ENCODE data around the gene ARSG. TPM values are rescaled to one million over a fixed set of nuclear protein-coding genes. Genes with fewer than 3 reads are reported as not detected.

Gene ARSG
- 7.6 and 7.7 TPM in 2 replicates for total RNA-seq

GRCh38 chr17:68290955-68291835 is at the start of gene ARSG, which contains the start of gene SLC16A6:
Gene ARSG (plus strand): TSS chr17:68291495. CDS start chr17:68307494, 15,999 bp downstream.
Gene SLC16A6 (minus strand): TSS chr17:68291127. CDS start chr17:68278320, 12,807 bp downstream.
- no peak for TF ChIP-seq CTCF (IDR thresholded peaks at IDR 0.05; ENCODE audit: extremely low read depth, low read depth, low read length)
- peak within 1 kb of the TSS; percentile 84 for H3K4me3 ChIP-seq (ENCODE audit: insufficient read depth, low read length)
- H4K20me1 ChIP-seq (ENCODE audit: insufficient read depth, low read length) = no peaks in the 10 kb centered on the region
- peak within 1 kb of the TSS; percentile 82 for H3K4me2 ChIP-seq (ENCODE audit: insufficient read depth, low read length)
- no peaks in the 10 kb centered on the region for H3K9me3 ChIP-seq (ENCODE audit: low read depth, low read length)
- H3K27ac ChIP-seq (ENCODE audit: low read depth, low read length) = peak within 1 kb of the TSS; percentile 76
- H3K4me1 ChIP-seq (ENCODE audit: insufficient read depth, low read length) = peaks cover 25% of the 10 kb centered on the region
- peak within 1 kb of the TSS; percentile 67 for H2AFZ ChIP-seq (ENCODE audit: low read length)
- peaks cover 3% of the 10 kb centered on the region for H3K27me3 ChIP-seq (ENCODE audit: insufficient read depth, low read length)
- no peaks in the 10 kb centered on the region for H3K36me3 ChIP-seq (ENCODE audit: insufficient read depth, low read length)
- peak; percentile 93 for DNase-seq (ENCODE audit: insufficient read length, low spot score, missing footprints)
- H3K79me2 ChIP-seq (ENCODE audit: insufficient read depth, low read length) = peaks cover 10% of the 10 kb centered on the region

GRCh38 chr17:68246271-68247028 is 44.8 kb upstream of the ARSG start:
- DNase-seq (ENCODE audit: insufficient read length, low spot score, missing footprints) = no peak
- Histone ChIP-seq H4K20me1 (ENCODE audit: insufficient read depth, low read length) (no peaks in the 10 kb centered on the region), H3K79me2 (ENCODE audit: insufficient read depth, low read length) (peaks cover 3% of the 10 kb centered on the region), H3K9me3 (ENCODE audit: low read depth, low read length) (no peaks in the 10 kb centered on the region), H3K4me3 (ENCODE audit: insufficient read depth, low read length) (peak overlapping the region; percentile 90), H3K36me3 (ENCODE audit: insufficient read depth, low read length) (peaks cover 11% of the 10 kb centered on the region), H3K27me3 (ENCODE audit: insufficient read depth, low read length) (no peaks in the 10 kb centered on the region), H3K27ac (ENCODE audit: low read depth, low read length) (no peak overlapping the region), H2AFZ (ENCODE audit: low read length) (no peak overlapping the region), H3K4me2 (ENCODE audit: insufficient read depth, low read length) (no peak overlapping the region), H3K4me1 (ENCODE audit: insufficient read depth, low read length) (peaks cover 10% of the 10 kb centered on the region)
- TF ChIP-seq CTCF (IDR thresholded peaks at IDR 0.05; ENCODE audit: extremely low read depth, low read depth, low read length) = no peak

DNA sequence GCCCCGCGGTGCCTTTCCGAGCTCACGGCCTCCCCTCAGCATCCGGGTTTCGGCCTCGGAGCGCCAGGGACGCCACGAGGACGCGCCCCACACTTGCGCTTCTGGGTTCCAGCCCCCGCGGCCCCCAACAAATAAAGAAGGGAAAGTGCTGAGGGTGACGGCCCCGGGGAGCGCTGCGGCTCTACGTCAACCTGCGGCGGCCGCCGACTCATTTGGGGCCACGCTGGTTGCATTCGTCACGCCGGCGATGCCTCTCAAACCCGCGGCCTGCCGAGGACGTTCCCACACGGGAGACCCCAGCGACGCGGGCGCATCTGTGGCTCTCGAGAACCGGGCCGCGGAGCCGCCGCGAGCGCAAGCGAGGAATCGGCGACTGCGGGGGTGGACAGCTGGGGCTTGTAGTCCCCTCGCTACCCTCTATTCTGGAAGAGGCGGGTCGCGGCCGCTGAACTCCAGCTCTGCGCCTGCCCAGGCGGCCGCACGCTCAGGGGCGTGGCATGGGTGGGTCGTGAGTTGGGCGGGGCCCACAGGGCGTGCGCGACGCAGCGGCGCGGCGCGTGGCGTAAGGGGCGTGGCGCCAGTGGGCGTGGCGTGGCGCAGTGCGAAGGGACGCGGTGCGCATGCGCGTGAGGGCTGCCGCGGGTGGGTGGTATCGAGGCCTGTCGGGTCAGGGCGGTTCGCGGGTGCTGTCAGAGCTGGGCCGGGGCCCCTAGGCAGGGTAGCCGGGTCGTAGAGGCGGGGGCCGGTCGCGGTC is 43.7 kb upstream of the ARSG start, which contains the start of gene AMZ2:
AMZ2 (plus strand) TSS at position 599 of the 754 bp plus-strand sequence. CDS start 2,145 bp downstream, outside the sequence.
- no peak for TF ChIP-seq CTCF (IDR thresholded peaks at IDR 0.05; ENCODE audit: extremely low read depth, low read depth, low read length)
- H3K4me2 ChIP-seq (ENCODE audit: insufficient read depth, low read length) = peak within 1 kb of the TSS; percentile 77
- H3K79me2 ChIP-seq (ENCODE audit: insufficient read depth, low read length) = peaks cover 3% of the 10 kb centered on the region
- peak within 1 kb of the TSS; percentile 95 for H3K27ac ChIP-seq (ENCODE audit: low read depth, low read length)
- H3K9me3 ChIP-seq (ENCODE audit: low read depth, low read length) = no peaks in the 10 kb centered on the region
- H3K4me1 ChIP-seq (ENCODE audit: insufficient read depth, low read length) = peaks cover 10% of the 10 kb centered on the region
- no peaks in the 10 kb centered on the region for H3K27me3 ChIP-seq (ENCODE audit: insufficient read depth, low read length)
- peak within 1 kb of the TSS; percentile 90 for H3K4me3 ChIP-seq (ENCODE audit: insufficient read depth, low read length)
- H4K20me1 ChIP-seq (ENCODE audit: insufficient read depth, low read length) = no peaks in the 10 kb centered on the region
- peak within 1 kb of the TSS; percentile 92 for H2AFZ ChIP-seq (ENCODE audit: low read length)
- H3K36me3 ChIP-seq (ENCODE audit: insufficient read depth, low read length) = peaks cover 18% of the 10 kb centered on the region
- peak; percentile 98 for DNase-seq (ENCODE audit: insufficient read length, low spot score, missing footprints)
